Mesendoderm (in vitro differentiated cells): Measurements from ENCODE around the gene PROZ.

Source experiments
- DNase-seq: peaks from one replicate; pipeline ENCODE4 v3.0.0; 2013
- H2AK5ac ChIP-seq: 2 replicates; pipeline ENCODE4 v1.6.1; 2013; ENCODE audit warnings: low read length, inconsistent platforms
- H2BK120ac ChIP-seq: 2 replicates; pipeline ENCODE4 v1.6.1; 2013; ENCODE audit warnings: low read depth, mild to moderate bottlenecking, low read length, moderate library complexity, mixed read lengths
- H2BK15ac ChIP-seq: replicated peaks from 2 replicates; pipeline ENCODE4 v1.6.1; 2013; ENCODE audit warnings: low read depth, mild to moderate bottlenecking, moderate library complexity
- H2BK5ac ChIP-seq: 2 replicates; pipeline ENCODE4 v1.6.1; 2013; ENCODE audit warnings: low read length, inconsistent platforms
- H3K18ac ChIP-seq: 2 replicates; pipeline ENCODE4 v1.6.1; 2013; ENCODE audit warnings: mild to moderate bottlenecking, low read length, mixed read lengths
- H3K23ac ChIP-seq: one replicate; pipeline ENCODE4 v1.6.1; 2013; ENCODE audit warnings: low read length
- H3K27ac ChIP-seq: 2 replicates; pipeline ENCODE4 v1.5.1; 2013; ENCODE audit warnings: low read depth, mild to moderate bottlenecking, inconsistent platforms, low read length, moderate library complexity
- H3K27me3 ChIP-seq: 2 replicates; pipeline ENCODE4 v1.6.1; 2013; ENCODE audit warnings: low read length, control low read depth, mild to moderate bottlenecking, inconsistent platforms; ENCODE audit not compliant: insufficient read depth, poor library complexity
- H3K36me3 ChIP-seq: 2 replicates; pipeline ENCODE4 v1.6.1; 2013; ENCODE audit warnings: low read length, inconsistent platforms; ENCODE audit not compliant: control insufficient read depth, insufficient read depth
- H3K4ac ChIP-seq: one replicate; pipeline ENCODE4 v1.6.1; 2013; ENCODE audit warnings: low read depth, mild to moderate bottlenecking, low read length, moderate library complexity
- H3K4me1 ChIP-seq: 2 replicates; pipeline ENCODE4 v1.6.1; 2013; ENCODE audit warnings: low read depth, low read length, inconsistent platforms; ENCODE audit not compliant: control insufficient read depth
- H3K4me2 ChIP-seq: 2 replicates; pipeline ENCODE4 v1.6.1; 2013; ENCODE audit warnings: low read length
- H3K4me3 ChIP-seq: 2 replicates; pipeline ENCODE4 v1.5.1; 2013; ENCODE audit warnings: mild to moderate bottlenecking, low read length
- H3K56ac ChIP-seq: one replicate; pipeline ENCODE4 v1.6.1; 2013; ENCODE audit warnings: low read length
- H3K79me1 ChIP-seq: 2 replicates; pipeline ENCODE4 v1.6.1; 2013; ENCODE audit warnings: low read length, inconsistent platforms
- H3K79me2 ChIP-seq: 2 replicates; pipeline ENCODE4 v1.6.1; 2013; ENCODE audit warnings: mild to moderate bottlenecking, low read length; ENCODE audit not compliant: control insufficient read depth, insufficient read depth
- H3K9ac ChIP-seq: 2 replicates; pipeline ENCODE4 v1.6.1; 2013; ENCODE audit warnings: low read length, inconsistent platforms
- H4K5ac ChIP-seq: one replicate; pipeline ENCODE4 v1.6.1; 2013; ENCODE audit warnings: low read length
- H4K8ac ChIP-seq: one replicate; pipeline ENCODE4 v1.6.1; 2013; ENCODE audit warnings: low read depth, mild to moderate bottlenecking, control low read depth, low read length, moderate library complexity
- WGBS: extraction: QIAGEN DNeasy Blood & Tissue Kit; methylation state at CpG from one replicate; pipeline ENCODE4 v1.1.7; 2013; ENCODE audit warnings: low lambda C conversion rate, missing lambda C conversion rate; ENCODE audit not compliant: insufficient coverage; ENCODE audit errors: extremely low coverage; 5-methylcytosine and 5-hydroxymethylcytosine counted together

Gene PROZ

GRCh38 chr13:113147206-113147605 is 11.2 kb upstream of the PROZ start:
- H4K8ac ChIP-seq: no peak overlapping the region
- no peak overlapping the region for H3K4ac ChIP-seq
- no peak overlapping the region for H4K5ac ChIP-seq
- H3K4me1 ChIP-seq: no peaks in the 10 kb centered on the region
- H3K79me2 ChIP-seq: no peaks in the 10 kb centered on the region
- DNase-seq: no peak
- H3K27ac ChIP-seq: no peak overlapping the region
- no peak overlapping the region for H2AK5ac ChIP-seq
- H3K27me3 ChIP-seq: no peaks in the 10 kb centered on the region
- H2BK5ac ChIP-seq: no peak overlapping the region
- H3K4me2 ChIP-seq: no peak overlapping the region
- H2BK120ac ChIP-seq: no peak overlapping the region
- no peak overlapping the region for H3K4me3 ChIP-seq
- H3K36me3 ChIP-seq: no peaks in the 10 kb centered on the region
- WGBS: no CpG with 5 or more reads among the region's 8 CpGs
- H3K56ac ChIP-seq: no peak overlapping the region
- no peak overlapping the region for H3K18ac ChIP-seq
- no peak overlapping the region for H3K23ac ChIP-seq
- no peaks in the 10 kb centered on the region for H3K79me1 ChIP-seq
- H3K9ac ChIP-seq: no peak overlapping the region
- no peak overlapping the region for H2BK15ac ChIP-seq

GRCh38 chr13:113148407-113148806 is 10.0 kb upstream of the PROZ start:
- H2BK5ac ChIP-seq: no peak overlapping the region
- no peak overlapping the region for H4K5ac ChIP-seq
- 100% methylated on average over 1 of the region's 13 CpGs for WGBS
- H3K9ac ChIP-seq: no peak overlapping the region
- H2BK15ac ChIP-seq: no peak overlapping the region
- H3K27me3 ChIP-seq: no peaks in the 10 kb centered on the region
- H3K4ac ChIP-seq: no peak overlapping the region
- H3K79me1 ChIP-seq: no peaks in the 10 kb centered on the region
- no peak overlapping the region for H3K4me2 ChIP-seq
- H3K4me1 ChIP-seq: no peaks in the 10 kb centered on the region
- H3K56ac ChIP-seq: no peak overlapping the region
- H3K23ac ChIP-seq: no peak overlapping the region
- H3K27ac ChIP-seq: no peak overlapping the region
- DNase-seq: no peak
- H2BK120ac ChIP-seq: no peak overlapping the region
- H2AK5ac ChIP-seq: no peak overlapping the region
- no peaks in the 10 kb centered on the region for H3K36me3 ChIP-seq
- H3K4me3 ChIP-seq: no peak overlapping the region
- H4K8ac ChIP-seq: no peak overlapping the region
- no peak overlapping the region for H3K18ac ChIP-seq
- no peaks in the 10 kb centered on the region for H3K79me2 ChIP-seq

GRCh38 chr13:113148940-113149503 is 9.4 kb upstream of the PROZ start:
- Histone ChIP-seq H3K27ac (no peak overlapping the region), H3K4me2 (no peak overlapping the region), H3K4me3 (no peak overlapping the region), H3K79me1 (no peaks in the 10 kb centered on the region), H3K23ac (no peak overlapping the region), H3K27me3 (no peaks in the 10 kb centered on the region), H3K18ac (no peak overlapping the region), H4K5ac (no peak overlapping the region), H2BK15ac (no peak overlapping the region), H3K4me1 (no peaks in the 10 kb centered on the region), H3K36me3 (no peaks in the 10 kb centered on the region), H2AK5ac (no peak overlapping the region), H2BK5ac (no peak overlapping the region), H3K9ac (no peak overlapping the region), H4K8ac (no peak overlapping the region), H3K4ac (no peak overlapping the region), H2BK120ac (no peak overlapping the region), H3K79me2 (no peaks in the 10 kb centered on the region), H3K56ac (no peak overlapping the region)
- DNase-seq: no peak
- WGBS: no CpG with 5 or more reads among the region's 38 CpGs

GRCh38 chr13:113149711-113150549 is 8.5 kb upstream of the PROZ start:
- Histone ChIP-seq H2BK15ac (no peak overlapping the region), H4K5ac (no peak overlapping the region), H2BK5ac (no peak overlapping the region), H3K27me3 (no peaks in the 10 kb centered on the region), H2AK5ac (no peak overlapping the region), H3K23ac (no peak overlapping the region), H4K8ac (no peak overlapping the region), H3K36me3 (no peaks in the 10 kb centered on the region), H3K4me3 (no peak overlapping the region), H3K4me2 (no peak overlapping the region), H3K9ac (no peak overlapping the region), H3K4me1 (no peaks in the 10 kb centered on the region), H3K79me1 (no peaks in the 10 kb centered on the region), H3K56ac (no peak overlapping the region), H3K18ac (no peak overlapping the region), H3K4ac (no peak overlapping the region), H2BK120ac (no peak overlapping the region), H3K27ac (no peak overlapping the region), H3K79me2 (no peaks in the 10 kb centered on the region)
- no CpG with 5 or more reads among the region's 26 CpGs for WGBS
- no peak for DNase-seq

GRCh38 chr13:113150550-113151365 is 7.7 kb upstream of the PROZ start:
- Histone ChIP-seq H3K79me2 (no peaks in the 10 kb centered on the region), H3K9ac (no peak overlapping the region), H3K23ac (no peak overlapping the region), H3K4me3 (no peak overlapping the region), H3K36me3 (no peaks in the 10 kb centered on the region), H3K4ac (no peak overlapping the region), H2BK15ac (no peak overlapping the region), H2BK120ac (no peak overlapping the region), H4K5ac (no peak overlapping the region), H2AK5ac (no peak overlapping the region), H3K27me3 (no peaks in the 10 kb centered on the region), H3K79me1 (no peaks in the 10 kb centered on the region), H3K4me1 (no peaks in the 10 kb centered on the region), H3K56ac (no peak overlapping the region), H3K4me2 (no peak overlapping the region), H3K18ac (no peak overlapping the region), H3K27ac (no peak overlapping the region), H4K8ac (no peak overlapping the region), H2BK5ac (no peak overlapping the region)
- WGBS: no CpG with 5 or more reads among the region's 31 CpGs
- no peak for DNase-seq
